ENCODE measurements around the gene PLA2G2F.

DNA sequence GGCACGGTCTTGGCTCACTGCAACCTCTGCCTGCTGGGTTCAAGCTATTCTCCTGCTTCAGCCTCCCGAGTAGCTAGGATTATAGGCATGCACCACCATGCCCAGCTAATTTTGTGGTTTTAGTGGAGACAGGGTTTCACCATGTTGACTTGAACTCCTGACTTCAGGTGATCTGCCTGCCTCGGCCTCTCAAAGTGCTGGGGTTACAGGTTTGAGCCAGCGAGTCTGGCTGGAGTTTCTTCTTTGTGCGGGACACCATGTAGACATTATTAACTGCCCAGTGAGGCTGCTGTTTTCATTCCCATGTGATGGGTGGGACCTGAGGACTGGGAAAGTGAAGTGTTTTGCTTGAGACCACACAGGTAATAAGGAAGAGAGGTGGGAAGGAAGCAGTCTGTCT lies 45.8 kb upstream of the PLA2G2F start:
- TF ChIP-seq DACH1 (IDR thresholded peaks at IDR 0.05; ENCODE audit: partially characterized antibody) (no peak), JUND (IDR thresholded peaks at IDR 0.05; ENCODE audit: borderline replicate concordance, low read depth, low read length) (no peak), JUND (tag; IDR thresholded peaks at IDR 0.05; ENCODE audit: borderline replicate concordance, low read depth, low read length) (no peak), FOSL1 (tag; conservative IDR thresholded peaks at IDR 0.05) (no peak), SLC30A9 (CRISPR knock-in tag; IDR thresholded peaks at IDR 0.05) (no peak), POLR2AphosphoS5 (IDR thresholded peaks at IDR 0.05; ENCODE audit: control insufficient read depth, insufficient read depth, low read depth, low read length) (no peak), MCM2 (IDR thresholded peaks at IDR 0.05; ENCODE audit: low read depth) (no peak), POLR2AphosphoS2 (IDR thresholded peaks at IDR 0.05; ENCODE audit: low read length) (no peak), ZNF146 (CRISPR knock-in tag; IDR thresholded peaks at IDR 0.05; ENCODE audit: unreplicated experiment) (no peak), MTA3 (IDR thresholded peaks at IDR 0.05; ENCODE audit: borderline replicate concordance) (no peak), GATA2 (CRISPR knock-in tag; IDR thresholded peaks at IDR 0.05) (no peak), NFIC (IDR thresholded peaks at IDR 0.05) (no peak)
- TF ChIP-seq, protein P1, sequence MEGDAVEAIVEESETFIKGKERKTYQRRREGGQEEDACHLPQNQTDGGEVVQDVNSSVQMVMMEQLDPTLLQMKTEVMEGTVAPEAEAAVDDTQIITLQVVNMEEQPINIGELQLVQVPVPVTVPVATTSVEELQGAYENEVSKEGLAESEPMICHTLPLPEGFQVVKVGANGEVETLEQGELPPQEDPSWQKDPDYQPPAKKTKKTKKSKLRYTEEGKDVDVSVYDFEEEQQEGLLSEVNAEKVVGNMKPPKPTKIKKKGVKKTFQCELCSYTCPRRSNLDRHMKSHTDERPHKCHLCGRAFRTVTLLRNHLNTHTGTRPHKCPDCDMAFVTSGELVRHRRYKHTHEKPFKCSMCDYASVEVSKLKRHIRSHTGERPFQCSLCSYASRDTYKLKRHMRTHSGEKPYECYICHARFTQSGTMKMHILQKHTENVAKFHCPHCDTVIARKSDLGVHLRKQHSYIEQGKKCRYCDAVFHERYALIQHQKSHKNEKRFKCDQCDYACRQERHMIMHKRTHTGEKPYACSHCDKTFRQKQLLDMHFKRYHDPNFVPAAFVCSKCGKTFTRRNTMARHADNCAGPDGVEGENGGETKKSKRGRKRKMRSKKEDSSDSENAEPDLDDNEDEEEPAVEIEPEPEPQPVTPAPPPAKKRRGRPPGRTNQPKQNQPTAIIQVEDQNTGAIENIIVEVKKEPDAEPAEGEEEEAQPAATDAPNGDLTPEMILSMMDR (IDR thresholded peaks at IDR 0.05 in 2 of 3, conservative IDR thresholded peaks at IDR 0.05 in 1 of 3; ENCODE audit: insufficient read depth in 2 of 3, low read depth in 1 of 3, low read length in 3 of 3), result no peak
- TF ChIP-seq, protein P2, sequence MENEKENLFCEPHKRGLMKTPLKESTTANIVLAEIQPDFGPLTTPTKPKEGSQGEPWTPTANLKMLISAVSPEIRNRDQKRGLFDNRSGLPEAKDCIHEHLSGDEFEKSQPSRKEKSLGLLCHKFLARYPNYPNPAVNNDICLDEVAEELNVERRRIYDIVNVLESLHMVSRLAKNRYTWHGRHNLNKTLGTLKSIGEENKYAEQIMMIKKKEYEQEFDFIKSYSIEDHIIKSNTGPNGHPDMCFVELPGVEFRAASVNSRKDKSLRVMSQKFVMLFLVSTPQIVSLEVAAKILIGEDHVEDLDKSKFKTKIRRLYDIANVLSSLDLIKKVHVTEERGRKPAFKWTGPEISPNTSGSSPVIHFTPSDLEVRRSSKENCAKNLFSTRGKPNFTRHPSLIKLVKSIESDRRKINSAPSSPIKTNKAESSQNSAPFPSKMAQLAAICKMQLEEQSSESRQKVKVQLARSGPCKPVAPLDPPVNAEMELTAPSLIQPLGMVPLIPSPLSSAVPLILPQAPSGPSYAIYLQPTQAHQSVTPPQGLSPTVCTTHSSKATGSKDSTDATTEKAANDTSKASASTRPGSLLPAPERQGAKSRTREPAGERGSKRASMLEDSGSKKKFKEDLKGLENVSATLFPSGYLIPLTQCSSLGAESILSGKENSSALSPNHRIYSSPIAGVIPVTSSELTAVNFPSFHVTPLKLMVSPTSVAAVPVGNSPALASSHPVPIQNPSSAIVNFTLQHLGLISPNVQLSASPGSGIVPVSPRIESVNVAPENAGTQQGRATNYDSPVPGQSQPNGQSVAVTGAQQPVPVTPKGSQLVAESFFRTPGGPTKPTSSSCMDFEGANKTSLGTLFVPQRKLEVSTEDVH (IDR thresholded peaks at IDR 0.05; ENCODE audit: low read depth, partially characterized antibody), result no peak
- TF ChIP-seq, protein P3, sequence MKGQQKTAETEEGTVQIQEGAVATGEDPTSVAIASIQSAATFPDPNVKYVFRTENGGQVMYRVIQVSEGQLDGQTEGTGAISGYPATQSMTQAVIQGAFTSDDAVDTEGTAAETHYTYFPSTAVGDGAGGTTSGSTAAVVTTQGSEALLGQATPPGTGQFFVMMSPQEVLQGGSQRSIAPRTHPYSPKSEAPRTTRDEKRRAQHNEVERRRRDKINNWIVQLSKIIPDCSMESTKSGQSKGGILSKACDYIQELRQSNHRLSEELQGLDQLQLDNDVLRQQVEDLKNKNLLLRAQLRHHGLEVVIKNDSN (CRISPR knock-in tag; IDR thresholded peaks at IDR 0.05), result no peak

Measured in K562 (cell line).